Stimulated activated CD4-positive, alpha-beta T cell treated with anti-CD3 and anti-CD28 coated beads, Interleukin-12 subunit alpha, Interleukin-12 subunit beta, amount 100 ng/mL, for 24 hours (primary cell): Measurements from ENCODE around the gene OR6Y1.

Source experiments
- DNase-seq, 2 experiments: peaks; one replicate each; pipeline ENCODE4 v3.0.0-alpha.2; 2020; ENCODE audit warnings: low read depth in 2 of 2

Gene OR6Y1, protein sequence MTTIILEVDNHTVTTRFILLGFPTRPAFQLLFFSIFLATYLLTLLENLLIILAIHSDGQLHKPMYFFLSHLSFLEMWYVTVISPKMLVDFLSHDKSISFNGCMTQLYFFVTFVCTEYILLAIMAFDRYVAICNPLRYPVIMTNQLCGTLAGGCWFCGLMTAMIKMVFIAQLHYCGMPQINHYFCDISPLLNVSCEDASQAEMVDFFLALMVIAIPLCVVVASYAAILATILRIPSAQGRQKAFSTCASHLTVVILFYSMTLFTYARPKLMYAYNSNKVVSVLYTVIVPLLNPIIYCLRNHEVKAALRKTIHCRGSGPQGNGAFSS

GRCh38 chr1:158554352-158554751, at the start of gene OR6Y1:
Gene OR6Y1, minus strand, starts transcription at chr1:158554405. Its CDS starts 6,300 bp downstream, at chr1:158548105.
- DNase-seq, result no peak

DNA sequence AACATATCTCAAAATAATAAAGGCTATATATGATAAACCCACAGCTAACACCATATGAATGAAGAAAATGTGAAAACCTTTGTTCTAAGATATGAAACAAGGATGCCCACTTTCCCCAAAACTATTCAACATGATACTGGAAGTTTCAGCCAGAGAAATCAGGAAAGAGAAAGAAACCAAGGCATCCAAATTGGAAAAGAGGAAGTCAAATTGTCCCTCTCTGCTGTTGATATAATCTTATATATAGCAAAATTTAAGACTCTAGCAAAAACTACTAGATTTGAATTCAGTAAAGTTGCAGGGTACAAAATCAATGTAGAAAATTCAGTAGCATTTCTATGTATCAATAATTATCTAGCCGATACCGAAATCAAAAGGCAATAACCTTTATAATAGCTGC, 46.5 kb upstream of the OR6Y1 start:
- DNase-seq, result no peak

GRCh38 chr1:158586942-158587341, 32.7 kb upstream of the OR6Y1 start:
- DNase-seq, result no peak

- DNase-seq, result no peak
Observed at GRCh38 chr1:158583962-158584361, 29.8 kb upstream of the OR6Y1 start.

- DNase-seq, result no peak
Observed at GRCh38 chr1:158579733-158580132, 25.5 kb upstream of the OR6Y1 start, which contains the start of gene OR10X1. Gene OR10X1, minus strand, starts transcription at chr1:158579899. Its CDS starts 0 bp downstream, at chr1:158579899.

GRCh38 chr1:158577561-158577960, 23.4 kb upstream of the OR6Y1 start:
- DNase-seq, result no peak

DNA sequence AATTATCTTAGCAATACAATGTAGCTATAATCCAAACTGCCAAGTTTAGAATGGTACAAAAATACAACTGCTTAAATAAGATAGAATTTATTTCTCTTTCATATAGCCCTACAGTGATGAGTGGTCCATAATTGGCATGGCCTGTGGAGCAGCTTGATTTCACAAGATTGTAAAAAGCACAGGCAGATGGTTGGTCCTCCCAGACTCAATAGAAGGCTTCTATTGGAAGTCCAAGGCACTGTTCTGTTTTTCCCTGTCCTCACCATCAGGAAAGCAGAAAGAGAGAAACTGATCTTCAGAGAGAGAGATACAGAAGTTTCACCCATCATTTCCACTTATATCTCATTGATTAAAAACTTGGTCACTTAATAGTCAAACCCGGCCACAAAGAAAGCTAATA, 18.0 kb upstream of the OR6Y1 start:
- DNase-seq, result no peak

DNA sequence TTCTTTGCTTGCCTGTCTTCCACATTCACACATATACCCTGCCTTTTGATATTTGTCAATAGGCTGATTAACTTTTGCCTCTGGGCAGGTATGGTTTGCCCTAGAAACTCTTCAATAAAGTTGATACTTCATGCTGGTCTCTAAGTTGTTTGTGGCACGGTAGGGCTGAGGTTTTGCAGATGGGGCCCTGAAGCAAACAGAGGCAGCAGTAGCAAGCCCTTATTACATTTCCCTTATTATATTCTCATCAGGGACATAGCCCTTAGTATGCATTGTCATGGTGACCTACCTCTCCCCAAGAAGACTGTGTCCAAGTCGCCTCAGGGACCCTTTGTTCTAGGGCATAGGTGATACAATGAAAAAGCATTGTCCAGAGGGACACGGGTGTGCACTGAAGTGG, 16.3 kb upstream of the OR6Y1 start, which contains the start of gene OR6P1:
Gene OR6P1, minus strand, starts transcription at position 101 of the 400 bp plus-strand sequence. CDS start 6,976 bp downstream, outside the sequence.
- no peak for DNase-seq

GRCh38 chr1:158564608-158565007, 10.4 kb upstream of the OR6Y1 start:
- no peak for DNase-seq

GRCh38 chr1:158563853-158564252, 9.6 kb upstream of the OR6Y1 start:
- DNase-seq, result no peak

DNA sequence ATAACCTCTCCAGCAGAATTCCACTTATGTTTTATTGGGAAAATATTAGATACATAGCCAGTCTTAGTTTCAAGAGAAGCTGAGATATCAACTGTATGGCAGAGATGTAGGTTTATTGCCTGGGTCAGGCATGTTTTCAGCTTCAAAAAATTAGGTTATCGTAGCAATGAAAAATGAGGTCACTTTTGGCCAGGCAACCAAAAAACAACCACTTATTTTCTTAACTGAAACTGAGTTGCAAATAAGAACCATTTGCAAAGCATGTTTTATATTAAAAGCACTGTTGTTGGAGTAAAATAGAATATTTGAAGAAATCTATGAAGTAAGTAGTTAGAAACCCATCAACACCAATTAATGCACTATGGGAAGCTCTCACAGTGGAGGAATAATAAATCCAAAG, 5.5 kb upstream of the OR6Y1 start:
- DNase-seq, result no peak

- DNase-seq, result no peak
Observed at GRCh38 chr1:158552296-158552695, 1.9 kb downstream of the OR6Y1 start.

GRCh38 chr1:158547533-158547932, 6.7 kb downstream of the OR6Y1 start:
- no peak for DNase-seq

DNA sequence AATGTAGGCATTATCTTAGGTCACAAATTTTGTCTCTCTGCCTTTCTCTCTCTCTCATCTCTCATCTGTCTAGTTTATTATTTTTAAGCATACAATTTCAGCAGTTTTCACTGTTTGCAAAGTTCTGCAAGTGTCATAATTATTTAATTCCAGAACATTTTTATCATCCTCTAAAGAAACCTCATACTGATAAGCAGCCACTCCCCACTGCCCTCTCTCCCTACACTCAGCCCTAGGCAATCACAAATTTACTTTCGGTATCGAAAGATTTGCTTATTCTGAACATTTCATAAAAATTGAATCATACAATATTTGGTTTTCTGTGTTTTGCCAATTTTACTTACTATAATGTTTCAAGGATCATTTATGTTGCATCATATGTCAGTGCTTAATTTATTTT, 16.6 kb downstream of the OR6Y1 start:
- no peak for DNase-seq

GRCh38 chr1:158534496-158534895, 19.7 kb downstream of the OR6Y1 start:
- DNase-seq, result no peak

DNA sequence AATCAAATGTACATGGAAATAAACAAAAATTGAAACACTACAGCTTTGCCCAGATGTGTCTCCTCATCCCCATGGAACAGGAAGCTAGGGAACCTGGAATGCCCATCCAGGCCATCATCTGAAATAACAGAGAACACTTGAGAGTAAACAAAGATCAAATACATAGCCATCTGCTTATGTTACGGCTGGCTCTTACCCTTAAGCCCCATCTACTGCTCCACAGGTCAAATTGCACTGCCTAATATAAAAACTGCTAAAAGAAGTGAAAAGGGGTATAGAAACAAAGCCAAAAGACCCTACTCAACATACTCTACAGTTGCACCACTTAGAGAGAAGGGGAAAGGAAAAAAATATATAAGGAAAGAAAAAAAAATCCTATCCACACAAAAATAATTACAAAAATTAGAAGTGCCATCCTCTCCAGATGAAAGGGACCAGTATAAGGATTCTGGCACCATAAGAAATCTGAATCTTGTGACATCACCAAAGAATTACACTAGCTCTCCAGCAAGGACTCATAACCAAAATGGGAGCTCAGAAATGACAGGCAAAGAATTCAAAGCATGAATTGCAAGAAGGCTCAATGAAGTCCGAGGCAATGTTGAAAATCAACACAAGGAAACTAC, 26.9 kb downstream of the OR6Y1 start:
- DNase-seq, result no peak

GRCh38 chr1:158521666-158522058, 32.5 kb downstream of the OR6Y1 start:
- DNase-seq, result no peak

DNA sequence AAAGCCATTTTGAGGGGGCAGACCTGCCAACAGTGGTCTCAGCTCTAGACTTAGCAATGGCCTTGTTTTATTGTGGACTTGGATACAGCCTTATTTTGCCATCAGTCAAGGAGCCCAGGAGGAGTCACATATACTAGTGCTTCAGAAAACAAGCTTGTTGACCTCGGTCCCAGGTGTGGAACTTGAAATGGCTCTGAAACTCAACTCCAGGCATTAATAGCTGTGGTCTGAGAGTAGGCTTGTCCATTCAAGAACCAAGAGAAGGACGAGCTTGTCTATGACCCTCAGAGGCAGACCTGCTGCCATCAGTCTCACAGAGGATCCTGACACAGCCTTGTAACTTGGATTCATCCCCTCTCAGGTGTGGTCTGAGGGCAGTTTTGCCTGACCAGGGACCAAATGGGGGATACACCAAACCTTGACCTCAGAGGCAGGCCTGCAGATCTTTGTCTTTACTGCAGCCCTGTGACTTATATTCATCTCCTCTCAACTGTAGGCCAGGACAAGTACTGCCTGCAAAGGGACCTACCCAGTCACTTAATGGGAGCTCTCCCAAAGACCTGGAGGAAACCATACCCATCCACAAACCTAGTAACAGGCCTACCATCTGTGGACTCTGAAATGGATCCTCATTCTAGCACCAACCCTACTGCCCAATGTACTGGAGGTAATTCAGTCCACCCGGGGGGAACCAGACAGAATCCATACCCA, 33.1 kb downstream of the OR6Y1 start:
- DNase-seq, result no peak

- no peak for DNase-seq
Observed at GRCh38 chr1:158520021-158520420, 34.2 kb downstream of the OR6Y1 start.

GRCh38 chr1:158516966-158517365, 37.2 kb downstream of the OR6Y1 start:
- no peak for DNase-seq

GRCh38 chr1:158509471-158510156, 44.6 kb downstream of the OR6Y1 start:
- no peak for DNase-seq

GRCh38 chr1:158507511-158507910, 46.7 kb downstream of the OR6Y1 start:
- DNase-seq, result no peak
